H9 (cell line): ENCODE measurements around the gene TDRD7. TPM values are rescaled to one million over a fixed set of nuclear protein-coding genes. Genes with fewer than 3 reads are reported as not detected.

Experiments used
- DNase-seq: peaks from one replicate; pipeline ENCODE4 v3.0.0-alpha.2; 2017
- H2AFZ ChIP-seq: one replicate; pipeline ENCODE4 v1.6.1; 2013; ENCODE audit warnings: mild to moderate bottlenecking, low read length, control low read depth, moderate library complexity
- H2AK5ac ChIP-seq: 2 replicates; pipeline ENCODE4 v1.6.1; 2013; ENCODE audit warnings: low read length, control low read depth, mixed read lengths; ENCODE audit not compliant: insufficient read length
- H2BK120ac ChIP-seq: one replicate; pipeline ENCODE4 v1.6.1; 2013; ENCODE audit warnings: low read depth, mild to moderate bottlenecking, low read length, control low read depth, inconsistent platforms; ENCODE audit not compliant: poor library complexity, severe bottlenecking
- H2BK12ac ChIP-seq: 2 replicates; pipeline ENCODE4 v1.6.1; 2013; ENCODE audit warnings: low read length, control low read depth, mixed read lengths, low read depth; ENCODE audit not compliant: insufficient read length
- H2BK15ac ChIP-seq: 2 replicates; pipeline ENCODE4 v1.6.1; 2013; ENCODE audit warnings: low read depth, low read length, control low read depth
- H2BK20ac ChIP-seq: one replicate; pipeline ENCODE4 v1.6.1; 2013; ENCODE audit warnings: low read depth, mild to moderate bottlenecking, low read length, control low read depth, inconsistent platforms; ENCODE audit not compliant: poor library complexity, severe bottlenecking
- H2BK5ac ChIP-seq: 2 replicates; pipeline ENCODE4 v1.6.1; 2013; ENCODE audit warnings: low read length, control low read depth, mixed read lengths; ENCODE audit not compliant: insufficient read length
- H3K14ac ChIP-seq: 2 replicates; pipeline ENCODE4 v1.6.1; 2013; ENCODE audit warnings: low read length, control low read depth; ENCODE audit not compliant: insufficient read depth
- H3K18ac ChIP-seq: 2 replicates; pipeline ENCODE4 v1.6.1; 2013; ENCODE audit warnings: low read depth, mild to moderate bottlenecking, mixed read lengths, low read length, control low read depth; ENCODE audit not compliant: insufficient read length
- H3K23ac ChIP-seq: 2 replicates; pipeline ENCODE4 v1.6.1; 2013; ENCODE audit warnings: low read length, control low read depth, mixed read lengths, low read depth; ENCODE audit not compliant: insufficient read length
- H3K23me2 ChIP-seq: 2 replicates; pipeline ENCODE4 v1.6.1; 2013; ENCODE audit warnings: low read depth, mild to moderate bottlenecking, mixed read lengths, low read length, control low read depth; ENCODE audit not compliant: insufficient read length, poor library complexity, severe bottlenecking
- H3K27ac ChIP-seq: 2 replicates; pipeline ENCODE4 v1.5.1; 2013; ENCODE audit warnings: low read length, control low read depth, mixed read lengths, low read depth; ENCODE audit not compliant: insufficient read length
- H3K27me3 ChIP-seq: 2 replicates; pipeline ENCODE4 v1.6.1; 2013; ENCODE audit warnings: low read length, control low read depth, inconsistent platforms; ENCODE audit not compliant: insufficient read depth
- H3K4ac ChIP-seq: 2 replicates; pipeline ENCODE4 v1.6.1; 2013; ENCODE audit warnings: low read depth, mild to moderate bottlenecking, control low read depth, inconsistent platforms, low read length, moderate library complexity
- H3K4me1 ChIP-seq: 2 replicates; pipeline ENCODE4 v1.6.1; 2013; ENCODE audit warnings: low read length, control low read depth, inconsistent platforms; ENCODE audit not compliant: insufficient read depth
- H3K4me2 ChIP-seq: 2 replicates; pipeline ENCODE4 v1.6.1; 2013; ENCODE audit warnings: low read length, control low read depth, mixed read lengths; ENCODE audit not compliant: insufficient read length, insufficient read depth
- H3K56ac ChIP-seq: 2 replicates; pipeline ENCODE4 v1.6.1; 2013; ENCODE audit warnings: low read depth, mild to moderate bottlenecking, mixed read lengths, low read length, control low read depth; ENCODE audit not compliant: insufficient read length
- H3K79me1 ChIP-seq: 2 replicates; pipeline ENCODE4 v1.6.1; 2013; ENCODE audit warnings: low read depth, mild to moderate bottlenecking, moderate library complexity, low read length, control low read depth, inconsistent platforms; ENCODE audit not compliant: insufficient read depth, poor library complexity, severe bottlenecking
- H3K79me2 ChIP-seq: 2 replicates; pipeline ENCODE4 v1.6.1; 2013; ENCODE audit warnings: low read length, control low read depth, inconsistent platforms; ENCODE audit not compliant: insufficient read depth
- H3K9ac ChIP-seq: 2 replicates; pipeline ENCODE4 v1.6.1; 2013; ENCODE audit warnings: low read length, control low read depth, mixed read lengths; ENCODE audit not compliant: insufficient read length; ENCODE audit errors: extremely low read depth
- H3K9me3 ChIP-seq: one replicate; pipeline ENCODE4 v1.6.1; 2013; ENCODE audit warnings: low read depth, low read length, inconsistent platforms; ENCODE audit not compliant: control insufficient read depth
- H3T11ph ChIP-seq: one replicate; pipeline ENCODE4 v1.6.1; 2013; ENCODE audit warnings: mild to moderate bottlenecking, low read length, control low read depth, inconsistent platforms
- H4K20me1 ChIP-seq: one replicate; pipeline ENCODE4 v1.6.1; 2013; ENCODE audit not compliant: control insufficient read depth, insufficient read length, insufficient read depth
- H4K5ac ChIP-seq: 2 replicates; pipeline ENCODE4 v1.6.1; 2013; ENCODE audit warnings: low read depth, mild to moderate bottlenecking, mixed read lengths, low read length, control low read depth; ENCODE audit not compliant: insufficient read length
- H4K8ac ChIP-seq: replicated peaks from 2 replicates; pipeline ENCODE4 v1.6.1; 2013; ENCODE audit warnings: low read length, control low read depth, mixed read lengths, low read depth; ENCODE audit not compliant: insufficient read length
- H4K91ac ChIP-seq: 2 replicates; pipeline ENCODE4 v1.6.1; 2013; ENCODE audit warnings: low read depth, mild to moderate bottlenecking, moderate library complexity, mixed read lengths, low read length, control low read depth; ENCODE audit not compliant: insufficient read length
- H3K27ac Mint-ChIP-seq, 3 experiments: 2 replicates in 2 of 3; 3 replicates in 1 of 3; pipeline ENCODE4 v1.8.0; 2020 to 2021; ENCODE audit warnings: mixed read lengths in 3 of 3, mild to moderate bottlenecking in 1 of 3, moderate library complexity in 1 of 3
- H3K27me3 Mint-ChIP-seq: 2 replicates; pipeline ENCODE4 v1.8.0; 2021; ENCODE audit warnings: low read depth, mild to moderate bottlenecking, moderate library complexity, mixed read lengths
- H3K36me3 Mint-ChIP-seq, 3 experiments: 2 replicates in 2 of 3; 3 replicates in 1 of 3; pipeline ENCODE4 v1.8.0; 2020 to 2021; ENCODE audit warnings: low read depth in 3 of 3, mixed read lengths in 3 of 3; ENCODE audit not compliant: insufficient read depth in 1 of 3
- H3K4me1 Mint-ChIP-seq, 2 experiments: 2 replicates each; pipeline ENCODE4 v1.8.0; 2020; ENCODE audit warnings: mixed read lengths in 2 of 2
- H3K4me3 Mint-ChIP-seq, 2 experiments: 2 replicates in 1 of 2; 3 replicates in 1 of 2; pipeline ENCODE4 v1.8.0; 2020 to 2021; ENCODE audit warnings: mild to moderate bottlenecking in 2 of 2, mixed read lengths in 2 of 2, moderate library complexity in 1 of 2
- H3K9me3 Mint-ChIP-seq, 2 experiments: 2 replicates in 1 of 2; 3 replicates in 1 of 2; pipeline ENCODE4 v1.8.0; 2020; ENCODE audit warnings: mild to moderate bottlenecking in 2 of 2, mixed read lengths in 2 of 2, moderate library complexity in 1 of 2
- CTCF ChIP-seq: fragments of 200-600 bp; sonication (generic); conservative IDR thresholded peaks from 3 replicates; pipeline ENCODE4 v1.8.0; 2021; ENCODE audit warnings: antibody characterized with exemption, mild to moderate bottlenecking
- WGBS: extraction: QIAGEN DNeasy Blood & Tissue Kit; methylation state at CpG from one replicate; pipeline ENCODE4 v1.1.7; 2013; ENCODE audit warnings: missing lambda C conversion rate, low lambda C conversion rate, mixed read lengths; ENCODE audit not compliant: insufficient read length; ENCODE audit errors: extremely low coverage; 5-methylcytosine and 5-hydroxymethylcytosine counted together
- total RNA-seq: library from RNA; stranded (reverse); gene quantifications from 2 replicates; pipeline ENCODE4 v1.2.1, GENCODE V29; 2021

Gene TDRD7
- total RNA-seq, 1 experiment from 2014 or later = 5.1 TPM

- Histone ChIP-seq H4K8ac (no peak overlapping the region), H3K14ac (no peak overlapping the region), H3K4me2 (no peak overlapping the region), H3K23me2 (no peaks in the 10 kb centered on the region), H3K4ac (no peak overlapping the region), H3K9me3 (no peaks in the 10 kb centered on the region), H3K23ac (no peak overlapping the region), H4K5ac (no peak overlapping the region), H4K20me1 (peaks cover 2% of the 10 kb centered on the region), H3K79me1 (no peaks in the 10 kb centered on the region), H2BK120ac (no peak overlapping the region), H4K91ac (no peak overlapping the region), H3K79me2 (no peaks in the 10 kb centered on the region), H3K27me3 (no peaks in the 10 kb centered on the region), H3K9ac (no peak overlapping the region), H2AFZ (no peak overlapping the region), H3K18ac (no peak overlapping the region), H2AK5ac (no peak overlapping the region), H3K56ac (no peak overlapping the region), H2BK20ac (no peak overlapping the region), H3K27ac (no peak overlapping the region), H2BK12ac (no peak overlapping the region), H3K4me1 (no peaks in the 10 kb centered on the region), H3T11ph (no peak overlapping the region), H2BK5ac (no peak overlapping the region), H2BK15ac (no peak overlapping the region)
- TF ChIP-seq CTCF = no peak
- H3K9me3 Mint-ChIP-seq = no peaks in the 10 kb centered on the region
- DNase-seq = no peak
- no peak overlapping the region for H3K27ac Mint-ChIP-seq
- H3K4me3 Mint-ChIP-seq = no peak overlapping the region
- H3K36me3 Mint-ChIP-seq = no peaks in the 10 kb centered on the region
- H3K27me3 Mint-ChIP-seq = no peaks in the 10 kb centered on the region
- H3K4me1 Mint-ChIP-seq = peaks cover 5% of the 10 kb centered on the region in 2 experiments
- WGBS = no CpG with 5 or more reads among the region's 3 CpGs
These were observed 50.3 kb downstream of the TDRD7 start for GRCh38 chr9:97462159-97462558.
